Ovary (tissue), 3 donors: ENCODE data around the gene SNRK.

Source experiments
- EP300 ChIP-seq: sonication (generic); formaldehyde crosslinking; IDR thresholded peaks from one replicate; pipeline ENCODE4 v1.6.1; 2017; ENCODE audit warnings: antibody characterized with exemption
- POLR2A ChIP-seq: fragments of 450-650 bp; IDR thresholded peaks from one replicate; pipeline ENCODE4 v1.6.1; 2017; ENCODE audit warnings: antibody characterized with exemption, mild to moderate bottlenecking, moderate library complexity
- TF ChIP-seq, protein P1 (sequence below), 3 donors: fragments of 450-650 bp in 2 of 3; fragments of 200-600 bp in 1 of 3; IDR thresholded peaks; one replicate each; pipeline versions ENCODE4 v1.5.1 to v1.8.0; 2016 to 2022; ENCODE audit warnings: antibody characterized with exemption in 3 of 3, mild to moderate bottlenecking in 1 of 3
- donor health status: DM: no; HTN: no; CAD: no.

DNA sequence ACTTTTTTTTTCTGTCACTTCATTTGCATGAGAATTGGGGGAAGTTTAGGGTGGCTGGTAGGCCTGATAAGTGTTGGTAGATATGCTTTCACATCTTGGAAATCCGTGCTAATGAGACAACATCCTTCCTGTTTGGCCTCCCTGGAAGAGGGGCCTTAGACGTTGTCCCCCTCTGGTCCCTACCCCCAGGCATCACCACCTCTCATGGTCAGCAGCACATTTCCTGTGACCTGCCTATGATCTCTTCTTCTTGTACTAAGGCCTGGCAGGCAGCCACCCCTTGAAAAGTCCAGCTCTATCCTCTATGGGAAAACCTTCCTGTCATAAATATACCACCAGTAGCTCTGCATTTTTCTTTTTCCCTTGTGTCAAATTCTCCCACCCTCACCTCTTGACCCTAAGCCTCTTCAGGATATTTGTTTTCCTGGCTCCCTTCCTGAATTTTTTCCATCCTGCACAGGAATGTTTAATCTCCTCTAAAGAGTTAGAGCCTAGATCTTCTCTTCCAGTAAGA lies 107.8 kb downstream of the SNRK start:
- TF ChIP-seq, protein P1, sequence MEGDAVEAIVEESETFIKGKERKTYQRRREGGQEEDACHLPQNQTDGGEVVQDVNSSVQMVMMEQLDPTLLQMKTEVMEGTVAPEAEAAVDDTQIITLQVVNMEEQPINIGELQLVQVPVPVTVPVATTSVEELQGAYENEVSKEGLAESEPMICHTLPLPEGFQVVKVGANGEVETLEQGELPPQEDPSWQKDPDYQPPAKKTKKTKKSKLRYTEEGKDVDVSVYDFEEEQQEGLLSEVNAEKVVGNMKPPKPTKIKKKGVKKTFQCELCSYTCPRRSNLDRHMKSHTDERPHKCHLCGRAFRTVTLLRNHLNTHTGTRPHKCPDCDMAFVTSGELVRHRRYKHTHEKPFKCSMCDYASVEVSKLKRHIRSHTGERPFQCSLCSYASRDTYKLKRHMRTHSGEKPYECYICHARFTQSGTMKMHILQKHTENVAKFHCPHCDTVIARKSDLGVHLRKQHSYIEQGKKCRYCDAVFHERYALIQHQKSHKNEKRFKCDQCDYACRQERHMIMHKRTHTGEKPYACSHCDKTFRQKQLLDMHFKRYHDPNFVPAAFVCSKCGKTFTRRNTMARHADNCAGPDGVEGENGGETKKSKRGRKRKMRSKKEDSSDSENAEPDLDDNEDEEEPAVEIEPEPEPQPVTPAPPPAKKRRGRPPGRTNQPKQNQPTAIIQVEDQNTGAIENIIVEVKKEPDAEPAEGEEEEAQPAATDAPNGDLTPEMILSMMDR (IDR thresholded peaks at IDR 0.05): no peak
- TF ChIP-seq POLR2A (no peak), EP300 (no peak)
